HG03521 (cell line): ENCODE data around the gene RELB.

Experiments
- ATAC-seq: cut with Tn5 transposase; IDR thresholded peaks from one replicate; pipeline ENCODE4 v1.9.1; 2021; ENCODE audit warnings: mild to moderate bottlenecking, moderate library complexity; ENCODE audit not compliant: unreplicated experiment

RELB gene

DNA sequence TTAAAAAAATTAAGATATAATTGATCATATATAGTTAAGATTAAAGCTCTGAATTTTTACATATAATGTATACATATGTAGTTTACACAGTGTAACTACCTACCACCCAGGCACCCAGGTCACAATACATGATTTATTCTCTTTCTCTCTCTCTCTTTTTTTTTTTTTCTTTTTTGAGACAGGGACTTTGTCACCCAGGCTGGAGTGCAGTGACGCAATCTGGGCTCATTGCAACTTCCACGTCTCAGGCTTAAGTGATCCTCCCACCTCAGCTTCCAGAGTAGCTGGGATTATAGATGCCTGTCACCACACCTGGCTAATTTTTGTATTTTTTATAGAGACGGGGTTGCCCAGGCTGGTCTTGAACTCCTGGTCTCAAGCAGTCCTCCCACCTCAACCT, 18.8 kb downstream of the RELB start:
- no peak for ATAC-seq

DNA sequence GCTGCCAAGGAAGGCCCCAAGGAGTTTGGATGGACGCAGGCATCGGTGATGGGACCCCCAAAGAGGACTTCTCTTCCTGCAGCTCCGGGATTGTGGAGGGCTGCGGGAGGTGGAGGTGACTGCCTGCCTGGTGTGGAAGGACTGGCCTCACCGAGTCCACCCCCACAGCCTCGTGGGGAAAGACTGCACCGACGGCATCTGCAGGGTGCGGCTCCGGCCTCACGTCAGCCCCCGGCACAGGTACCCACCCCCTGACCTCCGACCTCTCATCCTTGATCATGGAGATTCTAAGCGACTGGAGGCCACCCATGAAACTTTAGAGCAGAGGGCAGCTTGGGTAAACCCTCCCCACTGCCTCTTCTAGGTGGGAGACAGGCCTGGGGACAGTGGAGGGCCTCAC, 20.7 kb downstream of the RELB start:
- ATAC-seq, result no peak

DNA sequence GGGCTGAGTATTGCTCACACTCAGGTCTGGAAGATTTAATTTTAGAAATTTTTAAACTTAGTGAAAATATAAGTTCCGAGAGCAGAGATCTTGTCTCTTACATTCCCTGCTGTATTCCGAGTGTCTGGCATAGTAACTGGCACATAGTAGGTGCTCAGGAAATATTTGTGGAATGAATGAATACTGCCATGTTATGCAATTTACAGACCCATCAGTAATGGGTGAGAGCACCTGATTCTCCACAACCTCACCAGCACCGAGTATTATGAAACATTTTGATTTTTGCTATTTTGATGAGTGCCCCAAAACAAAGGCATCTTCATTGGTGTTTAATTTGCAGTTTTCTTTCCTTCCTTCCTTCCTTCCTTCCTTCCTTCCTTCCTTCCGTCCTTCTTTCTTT, 21.8 kb downstream of the RELB start:
- ATAC-seq, result no peak

- ATAC-seq, result no peak
These were observed 24.0 kb downstream of the RELB start for GRCh38 chr19:45025264-45025663.

DNA sequence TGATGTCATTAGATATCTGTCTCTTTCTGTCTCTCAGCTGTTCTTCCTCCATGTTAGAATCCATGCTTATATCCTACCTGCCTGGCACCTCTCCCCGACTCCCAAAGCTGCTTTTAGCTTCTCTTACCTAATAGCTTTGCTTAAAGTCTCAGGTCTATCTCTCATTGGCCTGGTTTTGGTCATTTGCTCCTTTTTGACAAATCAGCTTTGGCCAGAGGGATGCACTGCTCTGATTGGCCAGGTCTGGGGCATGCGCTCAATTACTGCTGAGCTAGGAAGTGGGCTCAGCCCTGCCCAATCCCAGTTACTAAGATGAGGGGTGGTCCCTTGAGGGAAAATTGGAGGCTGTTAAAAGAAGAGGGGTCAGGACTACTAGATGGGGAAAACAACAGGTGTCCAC, 26.1 kb downstream of the RELB start:
- no peak for ATAC-seq

DNA sequence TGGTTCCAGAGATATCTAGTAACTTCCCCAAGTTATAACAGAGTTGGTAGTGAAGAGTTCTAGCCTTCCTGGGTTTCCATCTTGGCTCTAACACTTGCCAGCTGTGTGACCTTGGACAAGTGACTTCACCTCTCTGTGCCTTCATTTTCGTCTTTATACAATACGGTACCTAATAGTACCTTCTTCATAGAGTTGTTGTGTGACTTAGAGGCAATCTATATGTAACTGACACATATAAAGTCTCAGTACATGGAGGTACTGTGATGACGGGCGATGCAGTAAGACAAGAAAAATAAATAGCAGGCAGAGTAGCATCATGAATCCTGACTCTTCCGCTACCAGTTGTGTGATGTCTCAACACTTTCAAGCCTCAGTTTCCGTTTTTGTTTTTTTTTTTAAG, 29.6 kb downstream of the RELB start:
- no peak for ATAC-seq

DNA sequence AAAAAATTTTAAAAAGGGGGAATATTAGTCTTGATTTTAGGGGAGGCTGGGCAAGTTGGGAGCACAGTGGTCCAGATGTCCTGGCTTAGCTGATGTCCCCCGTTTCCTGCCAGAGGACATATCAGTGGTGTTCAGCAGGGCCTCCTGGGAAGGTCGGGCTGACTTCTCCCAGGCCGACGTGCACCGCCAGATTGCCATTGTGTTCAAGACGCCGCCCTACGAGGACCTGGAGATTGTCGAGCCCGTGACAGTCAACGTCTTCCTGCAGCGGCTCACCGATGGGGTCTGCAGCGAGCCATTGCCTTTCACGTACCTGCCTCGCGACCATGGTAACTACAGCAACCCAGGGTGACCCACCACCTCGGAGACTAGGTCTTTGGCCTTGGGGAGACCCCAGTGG, 31.2 kb downstream of the RELB start:
- no peak for ATAC-seq

- no peak for ATAC-seq
These were observed 34.5 kb downstream of the RELB start for GRCh38 chr19:45035755-45036154.

DNA sequence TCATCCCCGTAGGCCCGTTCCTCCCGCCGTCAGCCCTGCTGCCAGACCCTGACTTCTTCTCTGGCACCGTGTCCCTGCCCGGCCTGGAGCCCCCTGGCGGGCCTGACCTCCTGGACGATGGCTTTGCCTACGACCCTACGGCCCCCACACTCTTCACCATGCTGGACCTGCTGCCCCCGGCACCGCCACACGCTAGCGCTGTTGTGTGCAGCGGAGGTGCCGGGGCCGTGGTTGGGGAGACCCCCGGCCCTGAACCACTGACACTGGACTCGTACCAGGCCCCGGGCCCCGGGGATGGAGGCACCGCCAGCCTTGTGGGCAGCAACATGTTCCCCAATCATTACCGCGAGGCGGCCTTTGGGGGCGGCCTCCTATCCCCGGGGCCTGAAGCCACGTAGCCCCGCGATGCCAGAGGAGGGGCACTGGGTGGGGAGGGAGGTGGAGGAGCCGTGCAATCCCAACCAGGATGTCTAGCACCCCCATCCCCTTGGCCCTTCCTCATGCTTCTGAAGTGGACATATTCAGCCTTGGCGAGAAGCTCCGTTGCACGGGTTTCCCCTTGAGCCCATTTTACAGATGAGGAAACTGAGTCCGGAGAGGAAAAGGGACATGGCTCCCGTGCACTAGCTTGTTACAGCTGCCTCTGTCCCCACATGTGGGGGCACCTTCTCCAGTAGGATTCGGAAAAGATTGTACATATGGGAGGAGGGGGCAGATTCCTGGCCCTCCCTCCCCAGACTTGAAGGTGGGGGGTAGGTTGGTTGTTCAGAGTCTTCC, 36.3 kb downstream of the RELB start:
- ATAC-seq, result no peak

DNA sequence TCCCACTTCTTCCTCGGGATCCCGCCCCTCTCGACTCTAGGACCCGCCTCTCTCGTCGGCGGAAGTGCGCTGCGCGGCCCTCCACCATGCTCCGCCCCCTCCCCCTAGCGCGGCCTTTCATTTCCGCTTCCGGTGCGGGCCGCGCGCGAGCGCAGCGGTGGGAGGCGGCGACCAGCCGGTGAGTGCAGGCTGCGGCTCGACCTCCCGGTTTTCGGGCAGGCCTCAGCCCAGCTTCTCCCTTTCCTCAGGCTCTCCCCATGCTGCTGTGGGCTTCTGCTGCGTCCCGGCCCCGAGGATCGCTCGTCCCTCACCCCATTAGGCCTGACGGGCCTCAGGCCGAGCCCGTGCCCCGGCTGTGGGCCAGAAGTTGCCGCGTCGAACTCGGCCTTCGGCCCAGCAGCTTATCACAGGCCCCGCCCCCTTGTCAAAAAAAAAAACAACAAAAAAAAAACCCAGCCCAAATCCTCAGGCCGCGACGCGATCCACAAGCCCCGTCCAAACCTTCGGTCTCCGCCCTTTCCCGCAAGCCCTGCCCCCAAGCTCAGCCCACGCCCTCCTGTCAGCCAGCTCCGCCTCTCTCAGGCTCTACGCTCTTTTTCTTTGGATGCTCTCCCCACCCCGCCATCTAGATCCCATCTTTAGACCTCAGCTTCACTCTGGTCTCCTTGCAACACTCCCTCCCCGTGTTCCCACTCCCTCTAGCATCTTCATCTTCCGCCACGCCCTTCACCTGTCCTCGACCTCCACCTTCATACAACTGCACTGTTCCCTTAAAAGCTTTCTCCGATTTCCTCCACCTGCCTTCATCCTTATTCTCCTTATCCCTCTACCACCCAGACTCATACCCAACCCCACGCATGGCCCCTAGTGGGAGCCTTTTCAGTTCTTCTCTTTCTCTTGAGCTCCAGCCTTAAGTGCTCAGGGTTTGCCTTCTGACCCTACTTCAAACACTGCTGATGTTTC, 37.9 kb downstream of the RELB start, which contains the start of gene CLASRP:
CLASRP (plus strand) TSS at position 115 of the 963 bp plus-strand sequence. CDS start 1,168 bp downstream, outside the sequence.
- ATAC-seq, result peak; percentile 85

DNA sequence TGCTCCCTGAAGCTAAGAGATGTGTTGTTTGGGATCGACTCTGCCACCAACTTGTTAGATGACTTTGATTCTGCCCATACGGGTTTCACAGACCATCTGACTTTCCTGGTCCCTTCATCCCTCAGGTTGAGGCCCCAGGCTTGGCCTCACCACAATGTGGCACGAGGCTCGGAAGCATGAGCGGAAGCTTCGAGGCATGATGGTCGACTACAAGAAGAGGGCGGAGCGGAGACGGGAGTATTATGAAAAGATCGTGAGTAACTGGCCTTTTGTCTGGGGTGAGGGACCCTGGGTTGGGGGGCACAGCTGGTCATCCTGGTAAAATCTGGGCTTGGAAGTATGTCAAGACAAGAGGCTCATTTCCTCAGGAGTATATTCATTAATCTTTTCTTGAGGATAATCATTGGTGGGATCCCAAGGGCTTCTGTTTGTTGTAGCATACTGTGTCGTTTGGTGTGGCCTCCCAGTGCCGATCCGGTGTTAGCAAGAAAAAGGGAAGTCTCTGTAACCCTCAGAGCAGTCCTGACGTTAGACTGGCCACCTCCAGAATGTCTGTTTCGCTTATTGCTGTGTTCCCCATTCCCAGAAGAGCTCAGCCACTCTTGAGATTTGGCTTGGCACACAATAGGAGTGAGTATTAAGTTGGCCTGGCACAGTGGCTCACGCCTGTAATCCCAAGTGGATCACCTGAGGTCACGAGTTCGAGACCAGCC, 39.0 kb downstream of the RELB start:
- no peak for ATAC-seq

DNA sequence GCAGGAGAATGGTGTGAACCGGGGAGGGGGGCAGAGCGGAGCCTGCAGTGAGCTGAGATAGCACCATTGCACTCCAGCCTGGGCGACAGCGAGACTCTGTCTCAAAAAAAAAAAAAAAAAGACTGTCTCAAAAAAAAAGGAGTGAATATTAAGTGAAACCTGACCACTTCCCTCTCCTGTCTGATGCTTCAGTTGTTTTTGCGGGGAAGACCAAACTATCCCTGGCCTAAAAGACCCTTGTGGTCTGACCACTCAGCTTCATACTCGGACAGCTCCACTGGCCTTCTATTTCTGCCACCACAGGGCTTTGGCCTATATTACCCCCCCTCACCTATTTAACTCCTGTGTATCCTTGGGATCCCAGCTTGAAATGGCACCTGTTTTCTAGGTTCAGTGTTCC, 39.9 kb downstream of the RELB start:
- ATAC-seq, result no peak

DNA sequence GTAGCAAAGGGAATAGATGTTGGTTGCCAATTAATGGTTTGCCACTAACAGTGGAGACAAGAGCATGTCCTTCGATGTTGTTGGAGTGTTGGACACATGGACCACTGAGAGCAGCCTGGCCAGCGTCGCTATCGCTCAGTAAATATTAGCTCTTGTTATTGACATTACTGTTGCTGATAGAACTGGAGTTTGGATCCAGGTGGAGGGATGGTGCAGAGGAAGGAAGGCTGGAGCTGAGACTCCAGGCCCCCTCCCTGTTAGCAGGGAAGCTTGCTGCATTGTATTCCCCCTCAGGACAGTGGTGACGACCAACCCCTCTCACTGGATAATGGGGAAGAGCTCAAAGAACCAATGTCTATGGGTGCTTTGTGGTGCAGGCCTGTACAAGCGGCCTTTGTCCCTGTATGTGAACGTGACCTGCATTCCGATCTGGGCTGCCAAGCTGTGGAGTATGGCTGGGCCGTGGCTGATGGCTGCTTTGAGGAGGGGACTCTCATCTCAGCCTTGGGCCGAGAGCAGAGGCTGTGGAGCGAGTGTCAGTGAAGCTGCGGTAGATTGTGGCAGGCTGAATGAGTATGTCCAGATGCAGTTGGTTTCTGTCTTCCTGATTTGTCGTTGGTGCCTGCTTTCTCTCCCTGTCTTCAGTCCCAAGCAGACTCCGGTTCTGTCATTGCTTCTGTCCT, 44.5 kb downstream of the RELB start:
- no peak for ATAC-seq

DNA sequence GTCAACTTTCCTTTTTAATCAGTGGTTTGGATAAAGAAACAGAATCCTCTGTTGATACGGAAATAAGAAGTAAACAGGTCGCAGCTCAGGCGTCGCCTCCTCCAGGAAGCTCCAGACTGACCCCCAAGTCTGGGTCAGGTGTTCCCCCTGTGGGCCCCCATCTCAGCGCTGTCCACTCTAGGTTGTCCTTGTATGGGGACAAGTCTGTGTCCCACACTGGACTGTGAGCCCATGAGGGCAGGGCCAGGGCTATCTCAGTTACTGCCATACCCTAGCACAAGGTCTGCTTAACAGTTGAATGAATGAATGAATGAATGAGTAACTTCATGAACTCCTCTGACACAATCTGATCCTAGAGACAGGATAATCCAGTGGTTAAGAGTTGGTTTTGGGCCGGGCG, 45.1 kb downstream of the RELB start:
- no peak for ATAC-seq

- ATAC-seq, result no peak
These were observed 46.0 kb downstream of the RELB start for GRCh38 chr19:45047188-45047797.

GRCh38 chr19:45049073-45049736, 47.9 kb downstream of the RELB start:
- no peak for ATAC-seq

DNA sequence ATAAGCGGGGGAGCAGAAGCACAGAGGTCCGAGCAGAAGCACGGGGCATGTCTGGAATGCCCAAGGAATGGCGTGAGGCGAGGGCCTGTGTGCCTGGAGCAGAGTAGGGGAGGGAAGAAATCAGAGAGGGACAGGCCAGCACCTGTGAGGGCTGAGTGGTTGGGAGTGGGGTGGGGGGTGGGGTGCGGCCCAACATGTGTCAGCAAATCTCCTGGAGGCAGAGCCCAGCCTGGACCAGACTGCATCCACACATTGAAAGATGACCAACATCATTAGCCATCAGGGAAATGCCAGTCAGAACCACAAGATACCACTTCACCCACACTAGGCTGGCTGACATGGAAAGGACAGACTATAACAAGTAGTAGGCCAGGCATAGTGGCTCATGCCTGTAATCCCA, 48.8 kb downstream of the RELB start:
- no peak for ATAC-seq

DNA sequence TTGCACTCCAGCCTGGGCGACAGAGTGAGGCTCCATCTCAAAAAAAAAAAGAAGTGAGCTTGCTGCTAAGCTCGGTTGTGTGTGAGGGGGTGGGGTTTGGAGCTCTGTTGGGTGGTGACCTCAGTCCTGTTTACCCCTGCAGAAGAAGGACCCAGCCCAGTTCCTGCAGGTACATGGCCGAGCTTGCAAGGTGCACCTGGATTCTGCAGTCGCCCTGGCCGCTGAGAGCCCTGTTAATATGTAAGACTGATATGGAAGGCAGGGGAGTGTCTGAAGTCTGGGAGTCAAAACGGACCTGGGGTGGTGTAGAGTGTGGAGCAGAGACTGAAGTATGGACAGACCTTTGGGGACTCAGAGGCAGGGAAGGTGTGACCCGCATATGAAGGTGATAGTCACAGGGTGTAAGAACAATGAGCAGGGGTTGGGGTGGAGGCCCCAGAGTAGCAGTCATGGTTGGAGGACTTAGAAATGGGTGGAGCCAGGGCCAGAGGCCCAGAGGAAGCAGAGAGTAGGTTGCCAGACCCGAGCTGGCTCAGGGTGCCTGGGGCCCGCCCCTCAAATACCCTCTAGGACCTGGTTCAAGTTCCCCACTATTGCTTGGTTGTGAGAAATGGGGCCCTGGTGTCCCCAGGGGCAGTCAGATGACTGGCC, 50.8 kb downstream of the RELB start:
- ATAC-seq, result no peak

GRCh38 chr19:45056831-45057230, 55.6 kb downstream of the RELB start:
- ATAC-seq, result no peak
